Epidermal melanocyte (primary cell): ENCODE results near the gene SIT1.
A peak's percentile ranks its signal among the peaks of the same experiment; 100 is the strongest.
"Not testable (repeated sequence)": the region's sequence is repeated elsewhere in the genome, so short reads cannot be mapped to it uniquely, and the experiment has no call there.

Source experiments
- DNase-seq: peaks from one replicate; pipeline ENCODE4 v3.0.0; 2011; ENCODE audit warnings: low spot score; ENCODE audit not compliant: insufficient read length

The SIT1 gene

GRCh38 chr9:35660966-35661415 is 10.3 kb upstream of the SIT1 start:
- DNase-seq = no peak

GRCh38 chr9:35659340-35659739 is 8.6 kb upstream of the SIT1 start:
- DNase-seq = no peak

- DNase-seq = no peak
These were observed 8.2 kb upstream of the SIT1 start for GRCh38 chr9:35658968-35659220.

GRCh38 chr9:35658137-35658967 is 7.6 kb upstream of the SIT1 start, which contains the start of gene CCDC107:
Gene CCDC107, plus strand, starts transcription at chr9:35658292. Its CDS starts 88 bp downstream, at chr9:35658380.
- peak; percentile 83 for DNase-seq

GRCh38 chr9:35657546-35658136 is 6.9 kb upstream of the SIT1 start, which contains the start of gene RMRP:
Gene RMRP, minus strand, starts transcription at chr9:35658019.
- DNase-seq = peak; percentile 99

- DNase-seq = no peak
These were observed 6.3 kb upstream of the SIT1 start for GRCh38 chr9:35656831-35657545.

GRCh38 chr9:35656348-35656747 is 5.6 kb upstream of the SIT1 start:
- DNase-seq = no peak

GRCh38 chr9:35653611-35654010 is 2.9 kb upstream of the SIT1 start:
- no peak for DNase-seq

- DNase-seq = no peak
These were observed 2.1 kb upstream of the SIT1 start for GRCh38 chr9:35652829-35653209.

GRCh38 chr9:35651956-35652828 is 1.5 kb upstream of the SIT1 start:
- no peak for DNase-seq

- no peak for DNase-seq
These were observed 1.0 kb downstream of the SIT1 start for GRCh38 chr9:35649431-35650340.

GRCh38 chr9:35646533-35647265 is 4.0 kb downstream of the SIT1 start:
- DNase-seq = peak; percentile 91

GRCh38 chr9:35646153-35646532 is 4.6 kb downstream of the SIT1 start:
- DNase-seq = no peak

- DNase-seq = not testable (repeated sequence)
These were observed 5.0 kb downstream of the SIT1 start for GRCh38 chr9:35645736-35646135.

- no peak for DNase-seq
These were observed 7.7 kb downstream of the SIT1 start for GRCh38 chr9:35643046-35643445.

- not testable (repeated sequence) for DNase-seq
These were observed 9.3 kb downstream of the SIT1 start for GRCh38 chr9:35641478-35641877.

- DNase-seq = not testable (repeated sequence)
These were observed 10.3 kb downstream of the SIT1 start for GRCh38 chr9:35640431-35640830.

- DNase-seq = no peak
These were observed 11.1 kb downstream of the SIT1 start for GRCh38 chr9:35639631-35640030.

- not testable (repeated sequence) for DNase-seq
These were observed 11.5 kb downstream of the SIT1 start for GRCh38 chr9:35639225-35639624.

GRCh38 chr9:35638751-35639150 is 12.0 kb downstream of the SIT1 start:
- DNase-seq = not testable (repeated sequence)
